Mesenchymal stem cell (in vitro differentiated cells and primary cell): ENCODE data around the gene NCK1.
A peak's percentile ranks its signal among the peaks of the same experiment; 100 is the strongest.
"Not testable (repeated sequence)": the region's sequence is repeated elsewhere in the genome, so short reads cannot be mapped to it uniquely, and the experiment has no call there.

Experiments used
- DNase-seq: peaks from one replicate; pipeline ENCODE4 v3.0.0-alpha.2; 2013
- H2AFZ ChIP-seq: one replicate; pipeline ENCODE4 v1.6.1; 2013; ENCODE audit warnings: low read depth, mild to moderate bottlenecking, control low read depth, inconsistent platforms, low read length, moderate library complexity
- H2AK5ac ChIP-seq: 2 replicates; pipeline ENCODE4 v1.6.1; 2013; ENCODE audit warnings: low read length, moderate library complexity, mild to moderate bottlenecking, inconsistent platforms; ENCODE audit not compliant: severe bottlenecking
- H2BK120ac ChIP-seq: one replicate; pipeline ENCODE4 v1.6.1; 2013; ENCODE audit warnings: low read depth, mild to moderate bottlenecking, inconsistent platforms, low read length, moderate library complexity
- H2BK12ac ChIP-seq, 2 experiments: one replicate each; pipeline ENCODE4 v1.6.1; 2013; ENCODE audit warnings: inconsistent platforms in 2 of 2, low read length in 2 of 2, mild to moderate bottlenecking in 2 of 2, moderate library complexity in 2 of 2, control low read depth in 1 of 2
- H2BK15ac ChIP-seq: one replicate; pipeline ENCODE4 v1.6.1; 2013; ENCODE audit warnings: mild to moderate bottlenecking, low read depth, inconsistent platforms; ENCODE audit not compliant: poor library complexity, severe bottlenecking
- H2BK5ac ChIP-seq: 2 replicates; pipeline ENCODE4 v1.6.1; 2013; ENCODE audit warnings: low read depth, mild to moderate bottlenecking, low read length, control low read depth, inconsistent platforms; ENCODE audit not compliant: poor library complexity, severe bottlenecking
- H3K14ac ChIP-seq, 2 experiments: one replicate each; pipeline ENCODE4 v1.6.1; 2013; ENCODE audit warnings: inconsistent platforms in 2 of 2, low read length in 2 of 2, control low read depth in 1 of 2, mild to moderate bottlenecking in 1 of 2, moderate library complexity in 1 of 2
- H3K18ac ChIP-seq, 2 experiments: one replicate each; pipeline ENCODE4 v1.6.1; 2013; ENCODE audit warnings: inconsistent platforms in 2 of 2, low read length in 2 of 2, control low read depth in 1 of 2, low read depth in 1 of 2, mild to moderate bottlenecking in 1 of 2
- H3K23ac ChIP-seq, 2 experiments: one replicate each; pipeline ENCODE4 v1.6.1; 2013; ENCODE audit warnings: inconsistent platforms in 2 of 2, low read length in 2 of 2, mild to moderate bottlenecking in 2 of 2, moderate library complexity in 2 of 2, control low read depth in 1 of 2
- H3K27ac ChIP-seq: 2 replicates; pipeline ENCODE4 v1.5.1; 2013; ENCODE audit warnings: mild to moderate bottlenecking, moderate library complexity, low read length, control low read depth, inconsistent platforms; ENCODE audit not compliant: poor library complexity, severe bottlenecking
- H3K27me3 ChIP-seq, 2 experiments: 2 replicates each; pipeline versions ENCODE4 v1.6.1 to v1.7.0; 2013; ENCODE audit warnings: low read length in 2 of 2, mild to moderate bottlenecking in 2 of 2, moderate library complexity in 2 of 2, control low read depth in 1 of 2, inconsistent platforms in 1 of 2; ENCODE audit not compliant: control insufficient read depth in 1 of 2, insufficient read depth in 1 of 2
- H3K36me3 ChIP-seq, 2 experiments: 2 replicates each; pipeline versions ENCODE4 v1.6.1 to v1.7.0; 2013; ENCODE audit warnings: low read length in 2 of 2, control low read depth in 1 of 2, inconsistent platforms in 1 of 2, low read depth in 1 of 2, mild to moderate bottlenecking in 1 of 2; ENCODE audit not compliant: insufficient read depth in 2 of 2, control insufficient read depth in 1 of 2
- H3K4ac ChIP-seq, 2 experiments: one replicate each; pipeline ENCODE4 v1.6.1; 2013; ENCODE audit warnings: inconsistent platforms in 2 of 2, low read length in 2 of 2, mild to moderate bottlenecking in 2 of 2, moderate library complexity in 2 of 2, control low read depth in 1 of 2, low read depth in 1 of 2
- H3K4me1 ChIP-seq: 2 replicates; pipeline ENCODE4 v1.6.1; 2013; ENCODE audit warnings: low read depth, low read length, control low read depth; ENCODE audit not compliant: control insufficient read depth, insufficient read depth
- H3K4me2 ChIP-seq: 2 replicates; pipeline ENCODE4 v1.6.1; 2013; ENCODE audit warnings: low read length, mild to moderate bottlenecking, inconsistent platforms; ENCODE audit not compliant: poor library complexity, severe bottlenecking
- H3K4me3 ChIP-seq, 2 experiments: 2 replicates each; pipeline versions ENCODE4 v1.5.1 to v1.7.0; 2013; ENCODE audit warnings: low read length in 2 of 2, mild to moderate bottlenecking in 2 of 2, control low read depth in 1 of 2, low read depth in 1 of 2; ENCODE audit not compliant: insufficient read depth in 1 of 2
- H3K79me1 ChIP-seq: replicated peaks from 2 replicates; pipeline ENCODE4 v1.6.1; 2013; ENCODE audit warnings: mild to moderate bottlenecking, control low read depth, low read length, inconsistent platforms; ENCODE audit not compliant: poor library complexity, severe bottlenecking
- H3K9ac ChIP-seq: 2 replicates; pipeline ENCODE4 v1.7.0; 2013; ENCODE audit warnings: mild to moderate bottlenecking, low read length, moderate library complexity
- H3K9me3 ChIP-seq: 2 replicates; pipeline ENCODE4 v1.7.0; 2013; ENCODE audit warnings: mild to moderate bottlenecking, low read length; ENCODE audit not compliant: control insufficient read depth
- H4K8ac ChIP-seq: one replicate; pipeline ENCODE4 v1.6.1; 2013; ENCODE audit warnings: inconsistent platforms, mild to moderate bottlenecking, low read length, moderate library complexity
- H4K91ac ChIP-seq: one replicate; pipeline ENCODE4 v1.6.1; 2013; ENCODE audit warnings: mild to moderate bottlenecking, low read length, inconsistent platforms
- WGBS: methylation state at CpG from one replicate; pipeline ENCODE4 v1.1.7; 2013; ENCODE audit warnings: mixed read lengths; 5-methylcytosine and 5-hydroxymethylcytosine counted together

The NCK1 gene

GRCh38 chr3:136898954-136899353 lies 36.9 kb downstream of the NCK1 start:
- DNase-seq, result peak; percentile 51
- Histone ChIP-seq H2AFZ (no peak overlapping the region), H4K8ac (no peak overlapping the region), H3K79me1 (peaks cover 4% of the 10 kb centered on the region), H3K27ac (no peak overlapping the region), H2BK120ac (no peak overlapping the region), H3K9ac (no peak overlapping the region), H3K36me3 (peaks cover 3 to 21% of the 10 kb centered on the region in 2 experiments), H3K4ac (no peak overlapping the region), H4K91ac (no peak overlapping the region), H2BK12ac (no peak overlapping the region), H2BK15ac (no peak overlapping the region), H2BK5ac (no peak overlapping the region), H3K23ac (no peak overlapping the region), H3K9me3 (peaks cover 21% of the 10 kb centered on the region), H3K18ac (no peak overlapping the region), H3K27me3 (no peaks in the 10 kb centered on the region), H3K4me2 (no peak overlapping the region), H3K4me1 (no peaks in the 10 kb centered on the region), H2AK5ac (no peak overlapping the region), H3K14ac (no peak overlapping the region), H3K4me3 (no peak overlapping the region)
- 69% methylated on average over 1 of the region's 2 CpGs for WGBS

DNA sequence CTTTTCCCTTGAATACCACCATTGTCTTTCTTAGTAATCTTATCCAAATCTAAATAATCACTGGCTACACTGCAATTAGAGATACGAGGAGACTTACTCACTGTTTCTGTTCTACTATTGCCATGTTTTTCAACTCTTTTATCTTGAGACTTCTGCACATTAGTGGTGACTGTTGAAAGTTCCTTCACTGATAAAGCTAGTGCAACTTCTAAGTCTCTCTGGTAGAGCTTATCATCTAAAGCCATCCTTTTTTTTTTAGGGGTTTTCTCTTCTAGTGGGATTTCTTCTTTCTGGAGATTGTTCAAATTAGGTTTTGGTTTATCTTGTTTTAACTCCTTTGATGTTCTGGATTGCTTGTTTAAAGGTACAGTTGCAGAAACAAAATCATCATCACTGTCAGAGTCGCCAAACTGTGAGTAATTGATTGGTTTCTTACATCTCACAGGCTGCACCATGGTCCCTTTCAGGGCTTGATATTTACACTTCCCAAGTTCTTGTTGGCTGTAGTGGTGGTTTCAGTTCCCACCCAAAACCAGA lies 37.7 kb downstream of the NCK1 start:
- H3K36me3 ChIP-seq, result peaks cover 3 to 21% of the 10 kb centered on the region in 2 experiments
- H2AK5ac ChIP-seq, result no peak overlapping the region
- H3K18ac ChIP-seq, result no peak overlapping the region
- no peak overlapping the region for H3K23ac ChIP-seq
- H3K4me2 ChIP-seq, result no peak overlapping the region
- H2BK15ac ChIP-seq, result no peak overlapping the region
- no peak overlapping the region for H3K4ac ChIP-seq
- H3K4me3 ChIP-seq, result no peak overlapping the region
- no peak overlapping the region for H2BK12ac ChIP-seq
- no peak overlapping the region for H3K27ac ChIP-seq
- DNase-seq, result peak; percentile 36
- no peak overlapping the region for H2BK5ac ChIP-seq
- H3K4me1 ChIP-seq, result no peaks in the 10 kb centered on the region
- 13% methylated on average over 1 of the region's 2 CpGs for WGBS
- H3K79me1 ChIP-seq, result peaks cover 4% of the 10 kb centered on the region
- H3K9ac ChIP-seq, result no peak overlapping the region
- no peak overlapping the region for H3K14ac ChIP-seq
- H4K91ac ChIP-seq, result no peak overlapping the region
- peaks cover 28% of the 10 kb centered on the region for H3K9me3 ChIP-seq
- H2AFZ ChIP-seq, result no peak overlapping the region
- H2BK120ac ChIP-seq, result no peak overlapping the region
- peak overlapping the region; percentile 49 for H4K8ac ChIP-seq
- H3K27me3 ChIP-seq, result no peaks in the 10 kb centered on the region

- not testable (repeated sequence) for H3K14ac ChIP-seq, H3K4me1 ChIP-seq, H3K27me3 ChIP-seq, H3K18ac ChIP-seq, H4K8ac ChIP-seq, H3K9ac ChIP-seq, H3K4me2 ChIP-seq, H3K79me1 ChIP-seq, H4K91ac ChIP-seq, H2BK15ac ChIP-seq, H2BK120ac ChIP-seq, DNase-seq, H2BK12ac ChIP-seq, H3K27ac ChIP-seq, H3K4me3 ChIP-seq, H2BK5ac ChIP-seq, H2AFZ ChIP-seq, H3K23ac ChIP-seq, H2AK5ac ChIP-seq, H3K4ac ChIP-seq
- peaks cover 37% of the 10 kb centered on the region for H3K9me3 ChIP-seq
- 95% methylated on average over 1 of the region's 1 CpG for WGBS
- H3K36me3 ChIP-seq, result peaks cover 3 to 21% of the 10 kb centered on the region in 2 experiments
These were observed 38.7 kb downstream of the NCK1 start for GRCh38 chr3:136900694-136901093.

GRCh38 chr3:136901391-136901790 lies 39.4 kb downstream of the NCK1 start:
- peaks cover 11% of the 10 kb centered on the region for H3K79me1 ChIP-seq

More at GRCh38 chr3:136901391-136901790, 39.4 kb downstream of the NCK1 start:
- Histone ChIP-seq H2BK5ac (no peak overlapping the region), H3K4ac (no peak overlapping the region), H3K14ac (no peak overlapping the region), H4K8ac (no peak overlapping the region), H2BK15ac (no peak overlapping the region), H3K9me3 (peaks cover 37% of the 10 kb centered on the region), H3K9ac (no peak overlapping the region), H2AK5ac (no peak overlapping the region), H2BK120ac (no peak overlapping the region), H3K36me3 (peaks cover 5 to 15% of the 10 kb centered on the region in 2 experiments), H3K27ac (no peak overlapping the region), H2AFZ (no peak overlapping the region), H3K18ac (no peak overlapping the region), H3K4me1 (no peaks in the 10 kb centered on the region), H3K4me3 (no peak overlapping the region), H3K23ac (no peak overlapping the region), H3K4me2 (no peak overlapping the region), H3K27me3 (no peaks in the 10 kb centered on the region), H2BK12ac (no peak overlapping the region), H4K91ac (no peak overlapping the region)
- DNase-seq, result no peak
- WGBS, result 80% methylated on average over 2 of the region's 3 CpGs
